NCI-H2227 (cell line): ENCODE results near the gene MECP2.
"Not testable (repeated sequence)": the region's sequence is repeated elsewhere in the genome, so short reads cannot be mapped to it uniquely, and the experiment has no call there.

Source experiments
- DNase-seq: peaks from one replicate; lab custom pipeline; 2025; ENCODE audit not compliant: unreplicated experiment; lab: John Stamatoyannopoulos, UW

The MECP2 gene

GRCh38 chrX:153999359-154000037 is 98.0 kb downstream of the MECP2 start:
- no peak for DNase-seq

GRCh38 chrX:153995504-153995903 is 102.0 kb downstream of the MECP2 start:
- DNase-seq, result no peak

GRCh38 chrX:153994398-153994797 is 103.1 kb downstream of the MECP2 start:
- not testable (repeated sequence) for DNase-seq

GRCh38 chrX:153993978-153994377 is 103.5 kb downstream of the MECP2 start:
- DNase-seq, result no peak

- no peak for DNase-seq
Observed at GRCh38 chrX:153993079-153993478, 104.4 kb downstream of the MECP2 start.

- DNase-seq, result no peak
Observed at GRCh38 chrX:153992180-153992579, 105.3 kb downstream of the MECP2 start.

- no peak for DNase-seq
Observed at GRCh38 chrX:153991013-153991580, 106.4 kb downstream of the MECP2 start.

- no peak for DNase-seq
Observed at GRCh38 chrX:153989973-153990655, 107.4 kb downstream of the MECP2 start.

GRCh38 chrX:153988493-153988892 is 109.0 kb downstream of the MECP2 start:
- DNase-seq, result no peak

- DNase-seq, result no peak
Observed at GRCh38 chrX:153984351-153985178, 113.0 kb downstream of the MECP2 start.

- no peak for DNase-seq
Observed at GRCh38 chrX:153983321-153983801, 114.2 kb downstream of the MECP2 start.

- DNase-seq, result peak; percentile 74
Observed at GRCh38 chrX:153981771-153982533, 115.6 kb downstream of the MECP2 start.

GRCh38 chrX:153981231-153981630 is 116.3 kb downstream of the MECP2 start:
- DNase-seq, result no peak

- not testable (repeated sequence) for DNase-seq
Observed at GRCh38 chrX:153980394-153980793, 117.1 kb downstream of the MECP2 start.

- no peak for DNase-seq
Observed at GRCh38 chrX:153974726-153975286, 122.7 kb downstream of the MECP2 start.

- DNase-seq, result no peak
Observed at GRCh38 chrX:153974003-153974725, 123.4 kb downstream of the MECP2 start.

- peak; percentile 36 for DNase-seq
Observed at GRCh38 chrX:153973127-153974002, 124.2 kb downstream of the MECP2 start.

- DNase-seq, result peak; percentile 97
Observed at GRCh38 chrX:153972368-153973126, 125.0 kb downstream of the MECP2 start, which contains the start of gene TMEM187. TSS of gene TMEM187 (plus strand) at chrX:153972754. CDS start at chrX:153982063, 9,309 bp downstream.
